ENCODE data around the gene SHOX. TPM values are rescaled to one million over a fixed set of nuclear protein-coding genes. Genes with fewer than 3 reads are reported as not detected.

SHOX gene
- total RNA-seq, 1 experiment from 2014 or later = not detected

DNA sequence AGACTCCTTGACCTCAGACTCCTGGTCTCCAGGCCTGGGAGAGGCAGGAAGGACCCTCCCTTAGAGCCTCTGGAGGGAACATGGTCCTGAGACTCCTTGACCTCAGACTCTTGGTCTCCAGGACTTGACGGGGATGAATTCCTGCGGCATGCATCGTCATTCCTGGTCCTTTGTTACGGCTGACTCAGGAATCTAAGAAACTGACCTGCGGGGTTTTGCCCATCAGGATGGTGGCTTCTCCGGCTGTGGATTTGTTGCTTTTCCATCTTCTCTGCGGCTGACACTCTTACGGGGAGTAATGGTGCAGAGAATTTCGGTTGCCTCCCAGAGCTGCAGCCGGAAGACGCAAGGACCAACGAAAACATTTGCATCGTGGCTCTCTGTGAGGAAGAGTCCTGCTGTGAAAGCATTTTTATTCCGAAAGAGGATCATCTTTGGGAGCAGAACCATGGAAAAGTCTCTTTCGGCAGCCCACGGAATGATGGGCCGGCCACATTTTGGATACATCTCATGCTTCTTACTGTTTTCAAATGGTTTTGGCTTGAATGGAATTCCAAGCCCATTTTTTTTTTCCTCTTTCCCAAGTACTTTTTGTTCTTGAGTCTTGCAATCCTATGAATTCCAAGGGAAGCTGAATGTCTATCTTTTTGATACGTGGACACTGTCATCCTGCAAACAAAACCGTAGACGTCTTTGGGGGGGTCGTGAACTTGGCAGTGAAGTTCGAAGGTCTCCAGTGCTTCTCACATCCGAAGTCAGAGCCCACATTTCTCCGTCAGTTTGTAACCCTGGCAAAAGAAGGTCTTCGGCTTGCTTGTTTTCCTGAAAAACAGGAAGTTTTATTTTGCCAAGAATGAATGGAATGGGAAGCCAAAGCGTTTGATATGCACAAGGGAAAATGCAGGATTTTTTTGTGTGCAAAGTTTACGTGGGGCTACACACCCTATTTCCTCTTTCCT, 36.5 kb downstream of the SHOX start:
- no peaks in the 10 kb centered on the region for H4K20me1 ChIP-seq (ENCODE audit: insufficient read depth)
- H3F3A ChIP-seq (ENCODE audit: insufficient read depth, low read depth) = no peaks in the 10 kb centered on the region
- intact Hi-C loops (cut with micrococcal nuclease; ENCODE audit: unreplicated experiment) = no loop called here
- H2AFZ ChIP-seq = no peak overlapping the region
- H3K9me2 ChIP-seq (ENCODE audit: insufficient read depth) = no peaks in the 10 kb centered on the region
- no peaks in the 10 kb centered on the region for H3K9me3 ChIP-seq (ENCODE audit: insufficient read depth, low read depth)
- no peaks in the 10 kb centered on the region for H3K36me3 ChIP-seq (ENCODE audit: low read depth)
- H3K79me2 ChIP-seq (ENCODE audit: low read depth) = no peaks in the 10 kb centered on the region
- CTCF ChIA-PET = no interaction called here
- POLR2A ChIA-PET (ENCODE audit: unreplicated experiment) = no interaction called here
- no peak overlapping the region for H3K27ac ChIP-seq
- TF ChIP-seq, protein P1, sequence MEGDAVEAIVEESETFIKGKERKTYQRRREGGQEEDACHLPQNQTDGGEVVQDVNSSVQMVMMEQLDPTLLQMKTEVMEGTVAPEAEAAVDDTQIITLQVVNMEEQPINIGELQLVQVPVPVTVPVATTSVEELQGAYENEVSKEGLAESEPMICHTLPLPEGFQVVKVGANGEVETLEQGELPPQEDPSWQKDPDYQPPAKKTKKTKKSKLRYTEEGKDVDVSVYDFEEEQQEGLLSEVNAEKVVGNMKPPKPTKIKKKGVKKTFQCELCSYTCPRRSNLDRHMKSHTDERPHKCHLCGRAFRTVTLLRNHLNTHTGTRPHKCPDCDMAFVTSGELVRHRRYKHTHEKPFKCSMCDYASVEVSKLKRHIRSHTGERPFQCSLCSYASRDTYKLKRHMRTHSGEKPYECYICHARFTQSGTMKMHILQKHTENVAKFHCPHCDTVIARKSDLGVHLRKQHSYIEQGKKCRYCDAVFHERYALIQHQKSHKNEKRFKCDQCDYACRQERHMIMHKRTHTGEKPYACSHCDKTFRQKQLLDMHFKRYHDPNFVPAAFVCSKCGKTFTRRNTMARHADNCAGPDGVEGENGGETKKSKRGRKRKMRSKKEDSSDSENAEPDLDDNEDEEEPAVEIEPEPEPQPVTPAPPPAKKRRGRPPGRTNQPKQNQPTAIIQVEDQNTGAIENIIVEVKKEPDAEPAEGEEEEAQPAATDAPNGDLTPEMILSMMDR (conservative IDR thresholded peaks at IDR 0.05) = no peak
- TF ChIP-seq EZH2 (IDR thresholded peaks at IDR 0.05; ENCODE audit: low read depth) = no peak
- DNase-seq = no peak
- no TSS peak for BruUV-seq (replicated peaks)
- peaks cover 4% of the 10 kb centered on the region; the same call in 1 of the 2 replicates for H3K27me3 ChIP-seq (ENCODE audit: insufficient read depth, low read depth)
- no peak overlapping the region for H3K4me3 ChIP-seq
- no peaks in the 10 kb centered on the region for H3K4me1 ChIP-seq (replicated peaks; ENCODE audit: insufficient read depth)
- H3K4me2 ChIP-seq = no peak overlapping the region

DNA sequence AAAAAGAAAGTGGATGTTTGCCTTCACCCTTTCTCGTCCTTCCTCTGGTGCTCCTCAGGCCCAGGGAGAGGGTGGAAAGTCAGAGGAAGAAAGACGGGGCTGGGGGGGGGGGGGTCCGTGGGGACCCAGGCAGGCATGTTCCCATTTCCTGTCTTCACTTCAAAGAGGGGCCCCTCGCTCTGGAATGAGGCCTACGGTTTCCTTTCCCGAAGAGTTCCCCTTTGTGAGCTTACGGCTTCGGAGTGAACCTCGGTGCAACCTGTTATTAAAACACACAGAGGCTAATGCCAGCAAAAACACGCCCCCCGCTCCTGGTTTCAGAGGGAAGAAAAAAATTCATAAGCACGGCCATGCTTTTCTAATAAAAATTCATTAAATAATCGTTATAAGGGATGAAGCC, 40.1 kb downstream of the SHOX start:
- Histone ChIP-seq H3K4me3 (no peak overlapping the region), H3F3A (ENCODE audit: insufficient read depth, low read depth) (no peaks in the 10 kb centered on the region), H4K20me1 (ENCODE audit: insufficient read depth) (no peaks in the 10 kb centered on the region), H3K79me2 (ENCODE audit: low read depth) (no peaks in the 10 kb centered on the region), H2AFZ (no peak overlapping the region), H3K4me2 (no peak overlapping the region), H3K4me1 (replicated peaks; ENCODE audit: insufficient read depth) (no peaks in the 10 kb centered on the region), H3K9me3 (ENCODE audit: insufficient read depth, low read depth) (no peaks in the 10 kb centered on the region), H3K9me2 (ENCODE audit: insufficient read depth) (no peaks in the 10 kb centered on the region), H3K27ac (no peak overlapping the region), H3K27me3 (ENCODE audit: insufficient read depth, low read depth) (peaks cover 6% of the 10 kb centered on the region), H3K36me3 (ENCODE audit: low read depth) (no peaks in the 10 kb centered on the region)
- BruUV-seq (replicated peaks) = no TSS peak
- intact Hi-C loops (cut with micrococcal nuclease; ENCODE audit: unreplicated experiment) = no loop called here
- POLR2A ChIA-PET (ENCODE audit: unreplicated experiment) = no interaction called here
- CTCF ChIA-PET = no interaction called here
- no peak for TF ChIP-seq EZH2 (IDR thresholded peaks at IDR 0.05; ENCODE audit: low read depth)
- DNase-seq = no peak

DNA sequence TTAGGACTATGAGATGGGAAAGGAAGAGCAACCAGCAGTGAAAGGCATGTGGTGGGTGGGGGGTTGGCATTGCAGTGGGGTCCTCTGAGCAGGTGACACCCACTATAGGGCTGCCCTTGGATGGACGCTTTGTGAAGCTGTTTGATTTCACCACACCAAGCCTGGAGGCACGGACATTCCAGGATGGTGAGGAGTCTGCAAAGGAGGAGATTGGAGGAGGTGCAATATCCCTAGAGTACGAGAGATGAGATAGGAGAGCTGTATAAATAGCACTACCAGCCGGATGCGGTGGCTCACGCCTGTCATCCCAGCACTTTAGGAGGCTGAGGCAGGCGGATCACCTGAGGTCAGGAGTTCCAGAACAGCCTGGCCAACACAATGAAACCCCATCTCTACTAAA, 42.3 kb downstream of the SHOX start:
- intact Hi-C loops (cut with micrococcal nuclease; ENCODE audit: unreplicated experiment) = no loop called here
- Histone ChIP-seq H3K9me3 (ENCODE audit: insufficient read depth, low read depth) (no peaks in the 10 kb centered on the region), H3K4me1 (replicated peaks; ENCODE audit: insufficient read depth) (no peaks in the 10 kb centered on the region)

DNA sequence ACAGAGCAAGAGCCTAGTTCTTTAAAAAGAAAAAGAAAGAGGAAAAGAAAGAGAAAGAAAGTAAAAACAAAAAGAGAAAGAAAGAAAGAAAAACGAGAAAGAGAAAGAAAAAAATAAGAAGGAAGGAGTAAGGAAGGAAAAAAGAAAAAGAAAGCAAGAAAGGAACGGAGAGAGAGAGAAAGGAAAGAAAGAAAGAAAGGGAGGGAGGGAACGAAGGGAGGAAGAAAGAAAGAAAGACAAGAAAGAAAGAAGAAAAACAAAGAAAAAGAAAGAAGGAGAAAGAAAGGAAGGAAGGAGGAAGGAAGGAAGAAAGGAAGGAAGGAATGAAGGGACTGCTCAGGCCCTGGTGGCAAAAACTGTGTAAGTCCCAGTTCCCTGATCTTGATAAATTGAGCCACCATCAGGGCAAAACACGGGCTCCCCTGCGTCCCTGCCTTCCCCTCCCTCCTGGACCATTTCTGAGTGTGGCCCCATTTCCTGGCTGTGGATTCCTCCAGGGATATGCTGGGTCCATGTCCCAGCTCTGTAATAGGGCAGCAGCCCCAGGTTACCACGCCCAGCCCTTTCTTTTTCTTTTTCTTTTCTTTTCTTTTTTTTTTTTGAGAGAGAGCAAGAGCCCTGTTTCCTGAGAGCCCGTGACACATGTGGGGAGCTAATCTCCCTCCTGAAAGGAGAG, 44.8 kb downstream of the SHOX start:
- Histone ChIP-seq H3K9me2 (ENCODE audit: insufficient read depth) (no peaks in the 10 kb centered on the region), H3K27me3 (ENCODE audit: insufficient read depth, low read depth) (peaks cover 12% of the 10 kb centered on the region), H3K36me3 (ENCODE audit: low read depth) (no peaks in the 10 kb centered on the region), H3K4me1 (replicated peaks; ENCODE audit: insufficient read depth) (no peaks in the 10 kb centered on the region), H3K4me2 (no peak overlapping the region), H3K9me3 (ENCODE audit: insufficient read depth, low read depth) (no peaks in the 10 kb centered on the region), H3K27ac (no peak overlapping the region), H3K79me2 (ENCODE audit: low read depth) (no peaks in the 10 kb centered on the region), H3F3A (ENCODE audit: insufficient read depth, low read depth) (no peaks in the 10 kb centered on the region), H4K20me1 (ENCODE audit: insufficient read depth) (no peaks in the 10 kb centered on the region), H3K4me3 (no peak overlapping the region), H2AFZ (no peak overlapping the region)
- no peak for TF ChIP-seq EZH2 (IDR thresholded peaks at IDR 0.05; ENCODE audit: low read depth)
- TF ChIP-seq, protein P1 (conservative IDR thresholded peaks at IDR 0.05) = no peak
- ChIA-PET CTCF (no interaction called here), POLR2A (ENCODE audit: unreplicated experiment) (no interaction called here)
- no peak for DNase-seq
- intact Hi-C loops (cut with micrococcal nuclease; ENCODE audit: unreplicated experiment) = no loop called here
- no TSS peak for BruUV-seq (replicated peaks)

More for the DNA sequence above, 42.3 kb downstream of the SHOX start:
- BruUV-seq (replicated peaks) = no TSS peak
- H3K36me3 ChIP-seq (ENCODE audit: low read depth) = no peaks in the 10 kb centered on the region
- POLR2A ChIA-PET (ENCODE audit: unreplicated experiment) = no interaction called here
- H3K27ac ChIP-seq = no peak overlapping the region
- H3K79me2 ChIP-seq (ENCODE audit: low read depth) = no peaks in the 10 kb centered on the region
- H4K20me1 ChIP-seq (ENCODE audit: insufficient read depth) = no peaks in the 10 kb centered on the region
- no peak overlapping the region for H2AFZ ChIP-seq
- no peaks in the 10 kb centered on the region for H3K9me2 ChIP-seq (ENCODE audit: insufficient read depth)
- peaks cover 12% of the 10 kb centered on the region for H3K27me3 ChIP-seq (ENCODE audit: insufficient read depth, low read depth)
- no peaks in the 10 kb centered on the region for H3F3A ChIP-seq (ENCODE audit: insufficient read depth, low read depth)
- no peak for DNase-seq
- no peak for TF ChIP-seq EZH2 (IDR thresholded peaks at IDR 0.05; ENCODE audit: low read depth)
- H3K4me2 ChIP-seq = no peak overlapping the region
- CTCF ChIA-PET = no interaction called here
- no peak overlapping the region for H3K4me3 ChIP-seq
